WTC11 (cell line): Measurements from ENCODE around the gene CEP85. TPM values are rescaled to one million over a fixed set of nuclear protein-coding genes. Genes with fewer than 3 reads are reported as not detected.

Experiments used
- ATAC-seq: fragments of 200-7000 bp; cut with Tn5 transposase; 2 replicates; pipeline ENCODE4 v1.10.0; 2021; ENCODE audit warnings: mild to moderate bottlenecking, moderate library complexity
- CTCF ChIA-PET: fragments of 300-600 bp; sonication (Branson Sonifier 250); formaldehyde crosslinking; loops from one replicate; lab custom pipeline; 2021; ENCODE audit warnings: antibody characterized with exemption; lab: Charles Lee
- POLR2A ChIA-PET: fragments of 350-600 bp; sonication (Branson Sonifier 250); formaldehyde crosslinking; loops from one replicate; lab custom pipeline; 2021; ENCODE audit warnings: antibody characterized with exemption; lab: Charles Lee
- DNase-seq: peaks from one replicate; pipeline ENCODE4 v3.0.0; 2021; ENCODE audit warnings: low spot score
- H3K27ac Mint-ChIP-seq: 2 replicates; pipeline ENCODE4 v1.8.0; 2021; ENCODE audit warnings: mixed read lengths
- H3K27me3 Mint-ChIP-seq: 2 replicates; pipeline ENCODE4 v1.8.0; 2021; ENCODE audit warnings: low read depth, mild to moderate bottlenecking, moderate library complexity, mixed read lengths
- H3K36me3 Mint-ChIP-seq: 2 replicates; pipeline ENCODE4 v1.8.0; 2021; ENCODE audit warnings: mixed read lengths
- H3K4me1 Mint-ChIP-seq: 2 replicates; pipeline ENCODE4 v1.8.0; 2022; ENCODE audit warnings: mixed read lengths
- H3K4me3 Mint-ChIP-seq: 2 replicates; pipeline ENCODE4 v1.8.0; 2021; ENCODE audit warnings: mild to moderate bottlenecking, moderate library complexity, mixed read lengths
- H3K9me3 Mint-ChIP-seq: 2 replicates; pipeline ENCODE4 v1.8.0; 2021; ENCODE audit warnings: mixed read lengths
- AFF4 ChIP-seq: sonication (generic); formaldehyde crosslinking; IDR thresholded peaks from 2 replicates; pipeline ENCODE4 v1.8.1; 2023; ENCODE audit warnings: mild to moderate bottlenecking, missing genetic modification reagents, borderline replicate concordance
- ARID4B ChIP-seq: sonication (generic); formaldehyde crosslinking; IDR thresholded peaks from 2 replicates; pipeline ENCODE4 v1.8.0; 2023; ENCODE audit warnings: missing genetic modification reagents, mild to moderate bottlenecking, borderline replicate concordance
- CREB1 ChIP-seq: sonication (generic); formaldehyde crosslinking; IDR thresholded peaks from 2 replicates; pipeline ENCODE4 v1.8.0; 2023; ENCODE audit warnings: mild to moderate bottlenecking, missing genetic modification reagents
- E2F1 ChIP-seq: sonication (generic); formaldehyde crosslinking; IDR thresholded peaks from 2 replicates; pipeline ENCODE4 v1.8.0; 2022; ENCODE audit warnings: mild to moderate bottlenecking, missing genetic modification reagents
- E2F5 ChIP-seq: sonication (generic); formaldehyde crosslinking; IDR thresholded peaks from 2 replicates; pipeline ENCODE4 v1.8.1; 2022; ENCODE audit warnings: mild to moderate bottlenecking, moderate library complexity, missing genetic modification reagents
- GTF2I ChIP-seq: fragments of 250-450 bp; sonication (Bioruptor Pico); conservative IDR thresholded peaks from 2 replicates; pipeline ENCODE4 v1.4.0; 2021; ENCODE audit warnings: mild to moderate bottlenecking
- JUN ChIP-seq: sonication (generic); formaldehyde crosslinking; IDR thresholded peaks from 2 replicates; pipeline ENCODE4 v1.8.0; 2023; ENCODE audit warnings: mild to moderate bottlenecking, missing genetic modification reagents
- NR1H2 ChIP-seq: sonication (generic); formaldehyde crosslinking; IDR thresholded peaks from 2 replicates; pipeline ENCODE4 v1.9.0; 2021; ENCODE audit warnings: mild to moderate bottlenecking, moderate library complexity, missing genetic modification reagents
- PRDM15 ChIP-seq: sonication (generic); formaldehyde crosslinking; IDR thresholded peaks from 2 replicates; pipeline ENCODE4 v1.8.0; 2022; ENCODE audit warnings: missing genetic modification reagents
- RELA ChIP-seq: sonication (generic); formaldehyde crosslinking; IDR thresholded peaks from 2 replicates; pipeline ENCODE4 v1.8.1; 2022; ENCODE audit warnings: missing genetic modification reagents, mild to moderate bottlenecking, borderline replicate concordance
- SMAD4 ChIP-seq: sonication (generic); formaldehyde crosslinking; IDR thresholded peaks from 2 replicates; pipeline ENCODE4 v1.8.0; 2022; ENCODE audit warnings: mild to moderate bottlenecking, missing genetic modification reagents
- TEAD1 ChIP-seq: sonication (generic); formaldehyde crosslinking; IDR thresholded peaks from 2 replicates; pipeline ENCODE4 v1.8.0; 2022; ENCODE audit warnings: mild to moderate bottlenecking, missing genetic modification reagents
- ZBTB43 ChIP-seq: sonication (generic); formaldehyde crosslinking; IDR thresholded peaks from 2 replicates; pipeline ENCODE4 v1.8.1; 2023; ENCODE audit warnings: mild to moderate bottlenecking, missing genetic modification reagents
- ZNF138 ChIP-seq: sonication (generic); formaldehyde crosslinking; conservative IDR thresholded peaks from 2 replicates; pipeline ENCODE4 v1.8.1; 2022; ENCODE audit warnings: mild to moderate bottlenecking, moderate library complexity, missing genetic modification reagents
- ZNF232 ChIP-seq: sonication (generic); formaldehyde crosslinking; IDR thresholded peaks from 2 replicates; pipeline ENCODE4 v1.8.0; 2022; ENCODE audit warnings: mild to moderate bottlenecking, missing genetic modification reagents
- ZNF396 ChIP-seq: fragments of 250-450 bp; sonication (Bioruptor Pico); IDR thresholded peaks from 2 replicates; pipeline ENCODE4 v1.8.0; 2021; ENCODE audit warnings: mild to moderate bottlenecking, moderate library complexity, borderline replicate concordance
- ZNF423 ChIP-seq: fragments of 250-450 bp; sonication (Bioruptor Pico); IDR thresholded peaks from 2 replicates; pipeline ENCODE4 v2.1.2; 2022; ENCODE audit warnings: mild to moderate bottlenecking, moderate library complexity
- total RNA-seq: library from RNA; stranded (reverse); gene quantifications from 3 replicates; pipeline ENCODE4 v1.2.3, GENCODE V29; 2021

Gene CEP85
- total RNA-seq, 1 experiment from 2014 or later: 40.8 TPM

GRCh38 chr1:26254404-26254803 lies 20.4 kb downstream of the CEP85 start:
- DNase-seq (no peak), ATAC-seq (no peak)
- ChIA-PET POLR2A (no interaction called here), CTCF (no interaction called here)
- Mint-ChIP-seq H3K36me3 (peaks cover 67% of the 10 kb centered on the region), H3K27ac (no peak overlapping the region), H3K4me1 (no peaks in the 10 kb centered on the region), H3K9me3 (peaks cover 13% of the 10 kb centered on the region), H3K27me3 (no peaks in the 10 kb centered on the region), H3K4me3 (no peak overlapping the region)
- TF ChIP-seq TEAD1 (CRISPR knock-in tag) (no peak), E2F5 (CRISPR knock-in tag) (no peak), ZNF232 (CRISPR knock-in tag) (no peak), ARID4B (no peak), CREB1 (CRISPR knock-in tag) (no peak)

GRCh38 chr1:26257222-26257621 lies 23.2 kb downstream of the CEP85 start:
- no peak overlapping the region for H3K27ac Mint-ChIP-seq
- H3K36me3 Mint-ChIP-seq: peaks cover 69% of the 10 kb centered on the region
- ATAC-seq (no peak), DNase-seq (no peak)
- ChIA-PET POLR2A (no interaction called here), CTCF (interaction anchor here (1.3 kb wide), 1 partner anchor 23 kb away, joined by 5 read pairs; the partner anchor contains the start of gene CEP85)
- no peak overlapping the region for H3K4me3 Mint-ChIP-seq
- H3K4me1 Mint-ChIP-seq: no peaks in the 10 kb centered on the region
- H3K27me3 Mint-ChIP-seq: no peaks in the 10 kb centered on the region
- TF ChIP-seq E2F5 (CRISPR knock-in tag) (no peak), ZBTB43 (CRISPR knock-in tag) (no peak), ZNF138 (CRISPR knock-in tag) (no peak), NR1H2 (CRISPR knock-in tag) (no peak), JUN (CRISPR knock-in tag) (no peak), E2F1 (no peak), RELA (CRISPR knock-in tag) (no peak)
- H3K9me3 Mint-ChIP-seq: no peaks in the 10 kb centered on the region

- Mint-ChIP-seq H3K4me3 (no peak overlapping the region), H3K27me3 (no peaks in the 10 kb centered on the region), H3K9me3 (no peaks in the 10 kb centered on the region), H3K36me3 (peaks cover 78% of the 10 kb centered on the region), H3K27ac (no peak overlapping the region), H3K4me1 (no peaks in the 10 kb centered on the region)
- ChIA-PET CTCF (no interaction called here), POLR2A (no interaction called here)
- no peak for DNase-seq
- ATAC-seq: no peak
- TF ChIP-seq PRDM15: no peak
- no peak for TF ChIP-seq ZNF396 (CRISPR knock-in tag)
- no peak for TF ChIP-seq ZNF423 (CRISPR knock-in tag)
- TF ChIP-seq AFF4 (CRISPR knock-in tag): no peak
- TF ChIP-seq SMAD4 (CRISPR knock-in tag): no peak
- TF ChIP-seq GTF2I (CRISPR knock-in tag): no peak
These were observed 25.0 kb downstream of the CEP85 start for GRCh38 chr1:26259005-26259404.
